Nephron progenitor cell (in vitro differentiated cells): Measurements from ENCODE around the gene SFSWAP.

Experiments
- DNase-seq: peaks from one replicate; pipeline ENCODE4 v3.0.0; 2021
- H3K27ac Mint-ChIP-seq: 2 replicates; pipeline ENCODE4 v1.8.0; 2021; ENCODE audit warnings: mild to moderate bottlenecking, moderate library complexity, mixed read lengths
- H3K27me3 Mint-ChIP-seq: 2 replicates; pipeline ENCODE4 v1.8.0; 2021; ENCODE audit warnings: mild to moderate bottlenecking, low read depth, mixed read lengths; ENCODE audit not compliant: poor library complexity
- H3K36me3 Mint-ChIP-seq: 2 replicates; pipeline ENCODE4 v1.8.0; 2021; ENCODE audit warnings: low read depth, mixed read lengths
- H3K4me1 Mint-ChIP-seq: 2 replicates; pipeline ENCODE4 v1.8.0; 2021; ENCODE audit warnings: mixed read lengths
- H3K4me3 Mint-ChIP-seq: 2 replicates; pipeline ENCODE4 v1.8.0; 2021; ENCODE audit warnings: mild to moderate bottlenecking, moderate library complexity, mixed read lengths
- H3K9me3 Mint-ChIP-seq: 2 replicates; pipeline ENCODE4 v1.8.0; 2021; ENCODE audit warnings: mild to moderate bottlenecking, moderate library complexity, mixed read lengths
- TF ChIP-seq, protein P1 (sequence below): fragments of 200-600 bp; sonication (generic); IDR thresholded peaks from 2 replicates; pipeline ENCODE4 v1.5.0; 2021; ENCODE audit warnings: antibody characterized with exemption

The SFSWAP gene

GRCh38 chr12:131795690-131796410, 85.0 kb downstream of the SFSWAP start:
- peak overlapping the region; percentile 65 for H3K27ac Mint-ChIP-seq
- TF ChIP-seq, protein P1, sequence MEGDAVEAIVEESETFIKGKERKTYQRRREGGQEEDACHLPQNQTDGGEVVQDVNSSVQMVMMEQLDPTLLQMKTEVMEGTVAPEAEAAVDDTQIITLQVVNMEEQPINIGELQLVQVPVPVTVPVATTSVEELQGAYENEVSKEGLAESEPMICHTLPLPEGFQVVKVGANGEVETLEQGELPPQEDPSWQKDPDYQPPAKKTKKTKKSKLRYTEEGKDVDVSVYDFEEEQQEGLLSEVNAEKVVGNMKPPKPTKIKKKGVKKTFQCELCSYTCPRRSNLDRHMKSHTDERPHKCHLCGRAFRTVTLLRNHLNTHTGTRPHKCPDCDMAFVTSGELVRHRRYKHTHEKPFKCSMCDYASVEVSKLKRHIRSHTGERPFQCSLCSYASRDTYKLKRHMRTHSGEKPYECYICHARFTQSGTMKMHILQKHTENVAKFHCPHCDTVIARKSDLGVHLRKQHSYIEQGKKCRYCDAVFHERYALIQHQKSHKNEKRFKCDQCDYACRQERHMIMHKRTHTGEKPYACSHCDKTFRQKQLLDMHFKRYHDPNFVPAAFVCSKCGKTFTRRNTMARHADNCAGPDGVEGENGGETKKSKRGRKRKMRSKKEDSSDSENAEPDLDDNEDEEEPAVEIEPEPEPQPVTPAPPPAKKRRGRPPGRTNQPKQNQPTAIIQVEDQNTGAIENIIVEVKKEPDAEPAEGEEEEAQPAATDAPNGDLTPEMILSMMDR = no peak
- peaks cover 8% of the 10 kb centered on the region for H3K4me1 Mint-ChIP-seq
- H3K36me3 Mint-ChIP-seq = peaks cover 52% of the 10 kb centered on the region
- no peak overlapping the region for H3K4me3 Mint-ChIP-seq
- no peaks in the 10 kb centered on the region for H3K27me3 Mint-ChIP-seq
- no peak for DNase-seq
- no peaks in the 10 kb centered on the region for H3K9me3 Mint-ChIP-seq

DNA sequence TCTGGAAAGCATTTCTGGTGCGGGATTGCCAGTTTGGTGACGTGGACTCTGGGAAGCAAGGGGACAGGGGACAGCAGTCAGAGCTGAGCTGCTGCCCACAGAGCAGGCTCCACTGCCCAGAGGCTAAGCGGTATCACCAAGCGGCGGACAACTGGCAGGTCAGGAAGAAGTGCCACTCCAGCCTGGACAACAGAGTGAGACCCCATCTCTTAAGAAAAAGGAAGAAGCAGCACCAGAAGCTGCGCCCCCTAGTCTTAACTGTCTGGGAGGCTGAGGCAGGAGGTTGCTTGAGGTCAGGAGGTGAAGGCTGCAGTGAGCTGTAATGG, 85.5 kb downstream of the SFSWAP start:
- Mint-ChIP-seq H3K27me3 (no peaks in the 10 kb centered on the region), H3K36me3 (peaks cover 49% of the 10 kb centered on the region), H3K4me1 (peaks cover 8% of the 10 kb centered on the region), H3K27ac (no peak overlapping the region), H3K9me3 (no peaks in the 10 kb centered on the region), H3K4me3 (no peak overlapping the region)
- DNase-seq = no peak
- TF ChIP-seq, protein P1 = no peak

GRCh38 chr12:131796754-131797587, 86.1 kb downstream of the SFSWAP start:
- Mint-ChIP-seq H3K9me3 (no peaks in the 10 kb centered on the region), H3K27me3 (no peaks in the 10 kb centered on the region), H3K4me1 (peaks cover 8% of the 10 kb centered on the region), H3K36me3 (peaks cover 49% of the 10 kb centered on the region), H3K4me3 (no peak overlapping the region), H3K27ac (peak overlapping the region; percentile 95)
- no peak for DNase-seq
- TF ChIP-seq, protein P1 = no peak

- H3K4me1 Mint-ChIP-seq = peaks cover 8% of the 10 kb centered on the region
- no peak overlapping the region for H3K4me3 Mint-ChIP-seq
- no peaks in the 10 kb centered on the region for H3K9me3 Mint-ChIP-seq
- H3K27ac Mint-ChIP-seq = no peak overlapping the region
- DNase-seq = no peak
- peaks cover 46% of the 10 kb centered on the region for H3K36me3 Mint-ChIP-seq
- no peaks in the 10 kb centered on the region for H3K27me3 Mint-ChIP-seq
- TF ChIP-seq, protein P1 = no peak
Measured at GRCh38 chr12:131797588-131797934, 86.7 kb downstream of the SFSWAP start.

DNA sequence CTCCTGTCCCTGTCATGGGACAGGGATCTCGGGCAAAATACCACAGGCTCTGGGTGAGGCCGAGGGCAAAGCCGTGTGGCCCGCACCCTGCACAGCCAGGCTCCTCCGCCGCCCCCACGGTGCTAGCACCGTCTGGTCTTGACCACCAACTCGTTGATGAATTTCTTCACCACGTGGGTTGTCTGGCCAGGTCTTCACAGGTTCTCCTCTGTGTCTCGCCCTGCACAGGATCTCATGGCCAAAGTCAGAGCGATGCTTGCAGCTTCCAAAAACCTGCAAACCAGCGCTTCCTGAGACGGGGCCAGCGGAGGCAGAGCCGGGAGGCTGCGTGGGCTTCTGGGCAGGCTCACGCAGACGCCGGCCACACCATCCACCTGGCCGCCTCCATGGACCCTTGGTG, 88.3 kb downstream of the SFSWAP start:
- H3K4me3 Mint-ChIP-seq = no peak overlapping the region
- H3K9me3 Mint-ChIP-seq = no peaks in the 10 kb centered on the region
- H3K36me3 Mint-ChIP-seq = peaks cover 32% of the 10 kb centered on the region

More for the DNA sequence above, 88.3 kb downstream of the SFSWAP start:
- no peaks in the 10 kb centered on the region for H3K27me3 Mint-ChIP-seq
- DNase-seq = no peak
- TF ChIP-seq, protein P1 = no peak
- peaks cover 13% of the 10 kb centered on the region for H3K4me1 Mint-ChIP-seq
- no peak overlapping the region for H3K27ac Mint-ChIP-seq
